AG09309 (cell line): ENCODE data around the gene WDR70.

Experiments
- DNase-seq: peaks from one replicate; pipeline ENCODE4 v3.0.0-alpha.2; 2010; ENCODE audit warnings: low read depth
- H3K4me3 ChIP-seq: 2 replicates; pipeline ENCODE4 v1.5.1; 2011; ENCODE audit warnings: mild to moderate bottlenecking, low read depth, low read length, moderate library complexity; ENCODE audit not compliant: control insufficient read depth
- CTCF ChIP-seq: IDR thresholded peaks from 2 replicates; pipeline ENCODE4 v1.5.1; 2011; ENCODE audit warnings: mild to moderate bottlenecking, low read depth, low read length, inconsistent platforms; ENCODE audit not compliant: insufficient read depth, control insufficient read depth; ENCODE audit errors: missing control alignments

The WDR70 gene

GRCh38 chr5:37799865-37800421 lies 420.8 kb downstream of the WDR70 start:
- DNase-seq: no peak
- no peak for TF ChIP-seq CTCF

GRCh38 chr5:37801521-37801920 lies 422.4 kb downstream of the WDR70 start:
- H3K4me3 ChIP-seq: no peak overlapping the region
- no peak for DNase-seq
- TF ChIP-seq CTCF: no peak

More at GRCh38 chr5:37799865-37800421, 420.8 kb downstream of the WDR70 start:
- no peak overlapping the region for H3K4me3 ChIP-seq
